Measurements from ENCODE around the gene SPRY1. TPM values are rescaled to one million over a fixed set of nuclear protein-coding genes. Genes with fewer than 3 reads are reported as not detected.

Gene SPRY1
- polyA plus RNA-seq, 1 donor from 2014 or later = 0.58 TPM

GRCh38 chr4:123412700-123413512, 16.3 kb downstream of the SPRY1 start:
- Histone ChIP-seq H3K9me3 (ENCODE audit: low read length) (no peaks in the 10 kb centered on the region), H3K27ac (ENCODE audit: low read length) (no peak overlapping the region), H3K4me2 (ENCODE audit: low read length) (no peak overlapping the region), H3K36me3 (ENCODE audit: insufficient read depth, low read length) (no peaks in the 10 kb centered on the region), H3K27me3 (ENCODE audit: insufficient read depth, low read depth, low read length) (no peaks in the 10 kb centered on the region), H3K79me2 (replicated peaks; ENCODE audit: insufficient read depth, low read length) (no peaks in the 10 kb centered on the region), H2AFZ (ENCODE audit: low read depth, low read length) (no peak overlapping the region), H3F3A (ENCODE audit: insufficient read depth, low read length, poor library complexity, severe bottlenecking) (no peaks in the 10 kb centered on the region), H4K20me1 (ENCODE audit: insufficient read depth) (no peaks in the 10 kb centered on the region), H3K9me2 (ENCODE audit: insufficient read depth, low read length) (no peaks in the 10 kb centered on the region), H3K9ac (ENCODE audit: low read length) (no peak overlapping the region), H3K4me3 (ENCODE audit: low read length) (no peak overlapping the region)
- TF ChIP-seq POLR2AphosphoS5 (IDR thresholded peaks at IDR 0.05) (no peak), TAF1 (IDR thresholded peaks at IDR 0.05; ENCODE audit: low read depth) (no peak), EP300 (conservative IDR thresholded peaks at IDR 0.05; ENCODE audit: poor library complexity, severe bottlenecking) (no peak), EZH2 (IDR thresholded peaks at IDR 0.05; ENCODE audit: borderline replicate concordance, insufficient read depth, low read length, poor library complexity, severe bottlenecking) (no peak), RAD21 (conservative IDR thresholded peaks at IDR 0.05) (no peak), SMC3 (conservative IDR thresholded peaks at IDR 0.05; ENCODE audit: poor library complexity) (no peak), MXI1 (conservative IDR thresholded peaks at IDR 0.05; ENCODE audit: poor library complexity, severe bottlenecking) (no peak)
- TF ChIP-seq, protein P1, sequence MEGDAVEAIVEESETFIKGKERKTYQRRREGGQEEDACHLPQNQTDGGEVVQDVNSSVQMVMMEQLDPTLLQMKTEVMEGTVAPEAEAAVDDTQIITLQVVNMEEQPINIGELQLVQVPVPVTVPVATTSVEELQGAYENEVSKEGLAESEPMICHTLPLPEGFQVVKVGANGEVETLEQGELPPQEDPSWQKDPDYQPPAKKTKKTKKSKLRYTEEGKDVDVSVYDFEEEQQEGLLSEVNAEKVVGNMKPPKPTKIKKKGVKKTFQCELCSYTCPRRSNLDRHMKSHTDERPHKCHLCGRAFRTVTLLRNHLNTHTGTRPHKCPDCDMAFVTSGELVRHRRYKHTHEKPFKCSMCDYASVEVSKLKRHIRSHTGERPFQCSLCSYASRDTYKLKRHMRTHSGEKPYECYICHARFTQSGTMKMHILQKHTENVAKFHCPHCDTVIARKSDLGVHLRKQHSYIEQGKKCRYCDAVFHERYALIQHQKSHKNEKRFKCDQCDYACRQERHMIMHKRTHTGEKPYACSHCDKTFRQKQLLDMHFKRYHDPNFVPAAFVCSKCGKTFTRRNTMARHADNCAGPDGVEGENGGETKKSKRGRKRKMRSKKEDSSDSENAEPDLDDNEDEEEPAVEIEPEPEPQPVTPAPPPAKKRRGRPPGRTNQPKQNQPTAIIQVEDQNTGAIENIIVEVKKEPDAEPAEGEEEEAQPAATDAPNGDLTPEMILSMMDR (IDR thresholded peaks at IDR 0.05; ENCODE audit: poor library complexity, severe bottlenecking) = no peak
- TF ChIP-seq, protein P2, sequence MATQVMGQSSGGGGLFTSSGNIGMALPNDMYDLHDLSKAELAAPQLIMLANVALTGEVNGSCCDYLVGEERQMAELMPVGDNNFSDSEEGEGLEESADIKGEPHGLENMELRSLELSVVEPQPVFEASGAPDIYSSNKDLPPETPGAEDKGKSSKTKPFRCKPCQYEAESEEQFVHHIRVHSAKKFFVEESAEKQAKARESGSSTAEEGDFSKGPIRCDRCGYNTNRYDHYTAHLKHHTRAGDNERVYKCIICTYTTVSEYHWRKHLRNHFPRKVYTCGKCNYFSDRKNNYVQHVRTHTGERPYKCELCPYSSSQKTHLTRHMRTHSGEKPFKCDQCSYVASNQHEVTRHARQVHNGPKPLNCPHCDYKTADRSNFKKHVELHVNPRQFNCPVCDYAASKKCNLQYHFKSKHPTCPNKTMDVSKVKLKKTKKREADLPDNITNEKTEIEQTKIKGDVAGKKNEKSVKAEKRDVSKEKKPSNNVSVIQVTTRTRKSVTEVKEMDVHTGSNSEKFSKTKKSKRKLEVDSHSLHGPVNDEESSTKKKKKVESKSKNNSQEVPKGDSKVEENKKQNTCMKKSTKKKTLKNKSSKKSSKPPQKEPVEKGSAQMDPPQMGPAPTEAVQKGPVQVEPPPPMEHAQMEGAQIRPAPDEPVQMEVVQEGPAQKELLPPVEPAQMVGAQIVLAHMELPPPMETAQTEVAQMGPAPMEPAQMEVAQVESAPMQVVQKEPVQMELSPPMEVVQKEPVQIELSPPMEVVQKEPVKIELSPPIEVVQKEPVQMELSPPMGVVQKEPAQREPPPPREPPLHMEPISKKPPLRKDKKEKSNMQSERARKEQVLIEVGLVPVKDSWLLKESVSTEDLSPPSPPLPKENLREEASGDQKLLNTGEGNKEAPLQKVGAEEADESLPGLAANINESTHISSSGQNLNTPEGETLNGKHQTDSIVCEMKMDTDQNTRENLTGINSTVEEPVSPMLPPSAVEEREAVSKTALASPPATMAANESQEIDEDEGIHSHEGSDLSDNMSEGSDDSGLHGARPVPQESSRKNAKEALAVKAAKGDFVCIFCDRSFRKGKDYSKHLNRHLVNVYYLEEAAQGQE (IDR thresholded peaks at IDR 0.05; ENCODE audit: borderline replicate concordance) = no peak

GRCh38 chr4:123415576-123415975, 19.0 kb downstream of the SPRY1 start:
- TF ChIP-seq EP300 (conservative IDR thresholded peaks at IDR 0.05; ENCODE audit: poor library complexity, severe bottlenecking) (no peak), SMC3 (conservative IDR thresholded peaks at IDR 0.05; ENCODE audit: poor library complexity) (no peak), POLR2AphosphoS5 (IDR thresholded peaks at IDR 0.05) (no peak), RAD21 (conservative IDR thresholded peaks at IDR 0.05) (no peak), EZH2 (IDR thresholded peaks at IDR 0.05; ENCODE audit: borderline replicate concordance, insufficient read depth, low read length, poor library complexity, severe bottlenecking) (no peak), TAF1 (IDR thresholded peaks at IDR 0.05; ENCODE audit: low read depth) (no peak), MXI1 (conservative IDR thresholded peaks at IDR 0.05; ENCODE audit: poor library complexity, severe bottlenecking) (no peak)
- TF ChIP-seq, protein P1 (IDR thresholded peaks at IDR 0.05; ENCODE audit: poor library complexity, severe bottlenecking) = no peak
- TF ChIP-seq, protein P2 (IDR thresholded peaks at IDR 0.05; ENCODE audit: borderline replicate concordance) = no peak
- Histone ChIP-seq H3K36me3 (ENCODE audit: insufficient read depth, low read length) (no peaks in the 10 kb centered on the region), H3F3A (ENCODE audit: insufficient read depth, low read length, poor library complexity, severe bottlenecking) (no peaks in the 10 kb centered on the region), H3K9me2 (ENCODE audit: insufficient read depth, low read length) (no peaks in the 10 kb centered on the region), H3K9ac (ENCODE audit: low read length) (no peak overlapping the region), H3K79me2 (replicated peaks; ENCODE audit: insufficient read depth, low read length) (no peaks in the 10 kb centered on the region), H3K9me3 (ENCODE audit: low read length) (no peaks in the 10 kb centered on the region), H3K27ac (ENCODE audit: low read length) (no peak overlapping the region), H3K4me2 (ENCODE audit: low read length) (no peak overlapping the region), H4K20me1 (ENCODE audit: insufficient read depth) (no peaks in the 10 kb centered on the region), H3K4me3 (ENCODE audit: low read length) (no peak overlapping the region), H2AFZ (ENCODE audit: low read depth, low read length) (no peak overlapping the region), H3K27me3 (ENCODE audit: insufficient read depth, low read depth, low read length) (no peaks in the 10 kb centered on the region)
